Jurkat, Clone E6-1 (cell line): ENCODE data around the gene ZNF768.
"Not testable (repeated sequence)": the region's sequence is repeated elsewhere in the genome, so short reads cannot be mapped to it uniquely, and the experiment has no call there.

ENCODE experiments used
- DNase-seq: peaks from one replicate; pipeline ENCODE4 v3.0.0-alpha.2; 2011; ENCODE audit warnings: low read depth, low spot score
- H3K4me3 ChIP-seq: 2 replicates; pipeline ENCODE4 v1.5.1; 2011; ENCODE audit warnings: mild to moderate bottlenecking, low read length, control low read depth, moderate library complexity

The ZNF768 gene

DNA sequence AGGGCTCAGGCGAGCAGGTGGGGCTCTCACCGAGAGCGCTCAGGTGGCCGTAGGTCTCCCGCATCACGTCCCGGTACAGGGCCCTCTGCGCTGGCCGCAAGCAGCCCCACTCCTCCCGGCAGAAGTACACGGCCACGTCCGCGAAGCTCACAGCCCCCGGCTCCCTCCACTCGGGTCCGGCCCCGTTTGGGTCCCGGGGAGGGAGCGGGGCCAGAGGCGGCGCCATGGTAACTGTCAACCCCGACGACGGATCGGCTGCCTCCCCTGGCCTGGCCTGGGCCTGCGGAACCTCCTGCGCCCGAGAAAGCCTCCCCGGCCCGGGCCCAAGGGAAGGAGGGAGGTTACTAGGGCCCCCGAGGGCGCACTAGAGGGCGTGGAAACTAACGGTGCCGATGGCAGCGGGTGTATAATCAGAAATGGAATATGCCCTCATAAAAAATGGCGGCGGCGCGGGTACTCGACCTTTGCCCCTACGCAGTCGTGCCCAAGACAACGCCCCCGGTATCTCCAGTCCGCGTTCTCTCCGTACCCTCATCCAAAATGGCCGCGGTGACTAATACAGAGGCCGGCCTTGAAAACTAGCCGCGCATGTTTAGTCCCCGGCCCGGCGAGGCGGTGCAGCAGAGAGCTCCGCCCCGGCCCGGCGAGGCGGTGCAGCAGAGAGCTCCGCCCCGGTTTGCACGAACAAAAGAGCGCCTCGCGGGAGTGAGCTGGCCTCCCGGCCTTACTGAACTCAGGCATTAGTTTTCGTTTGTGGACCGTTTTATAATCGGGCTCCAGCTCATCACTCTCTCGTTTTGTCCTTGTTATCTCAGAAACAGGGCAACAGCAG is 31.8 kb upstream of the ZNF768 start, which contains the start of gene ZNF764:
Gene ZNF764, minus strand, starts transcription at position 418 of the 832 bp plus-strand sequence. Its CDS starts 192 bp downstream, at position 226.
- DNase-seq: peak; percentile 97
- H3K4me3 ChIP-seq: peak within 1 kb of the TSS; percentile 76

DNA sequence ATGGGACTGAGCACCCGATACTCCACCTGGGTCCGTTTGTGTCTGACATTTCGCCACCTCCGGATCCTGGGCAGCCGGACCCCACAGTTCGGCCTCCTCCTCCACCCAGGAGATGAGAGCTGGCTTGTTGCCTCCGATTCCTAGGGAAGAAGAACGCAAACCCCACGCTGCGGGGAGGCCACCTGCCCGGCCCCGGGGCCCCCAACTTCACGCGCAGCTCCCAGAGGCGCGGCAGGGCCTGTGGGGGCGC is 31.3 kb upstream of the ZNF768 start:
- DNase-seq: no peak
- H3K4me3 ChIP-seq: peak overlapping the region; percentile 76

DNA sequence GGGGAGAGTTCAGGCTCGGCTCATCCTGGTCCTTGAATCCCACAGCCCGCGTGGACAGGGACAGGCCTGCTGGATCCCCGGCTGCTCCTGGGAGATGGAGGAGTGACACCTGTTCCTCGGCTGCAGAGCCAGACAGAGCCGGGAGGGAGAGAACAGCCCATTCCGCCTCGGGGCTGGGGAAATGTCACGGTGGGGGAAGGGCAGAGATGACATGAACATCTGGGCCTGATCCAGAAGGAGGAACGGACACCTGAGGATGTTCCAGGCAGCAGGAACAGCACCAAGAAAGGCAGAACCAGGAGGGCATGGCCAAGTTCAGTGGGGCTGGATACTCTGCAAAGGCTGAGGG is 29.7 kb upstream of the ZNF768 start:
- H3K4me3 ChIP-seq: no peak overlapping the region
- DNase-seq: no peak

DNA sequence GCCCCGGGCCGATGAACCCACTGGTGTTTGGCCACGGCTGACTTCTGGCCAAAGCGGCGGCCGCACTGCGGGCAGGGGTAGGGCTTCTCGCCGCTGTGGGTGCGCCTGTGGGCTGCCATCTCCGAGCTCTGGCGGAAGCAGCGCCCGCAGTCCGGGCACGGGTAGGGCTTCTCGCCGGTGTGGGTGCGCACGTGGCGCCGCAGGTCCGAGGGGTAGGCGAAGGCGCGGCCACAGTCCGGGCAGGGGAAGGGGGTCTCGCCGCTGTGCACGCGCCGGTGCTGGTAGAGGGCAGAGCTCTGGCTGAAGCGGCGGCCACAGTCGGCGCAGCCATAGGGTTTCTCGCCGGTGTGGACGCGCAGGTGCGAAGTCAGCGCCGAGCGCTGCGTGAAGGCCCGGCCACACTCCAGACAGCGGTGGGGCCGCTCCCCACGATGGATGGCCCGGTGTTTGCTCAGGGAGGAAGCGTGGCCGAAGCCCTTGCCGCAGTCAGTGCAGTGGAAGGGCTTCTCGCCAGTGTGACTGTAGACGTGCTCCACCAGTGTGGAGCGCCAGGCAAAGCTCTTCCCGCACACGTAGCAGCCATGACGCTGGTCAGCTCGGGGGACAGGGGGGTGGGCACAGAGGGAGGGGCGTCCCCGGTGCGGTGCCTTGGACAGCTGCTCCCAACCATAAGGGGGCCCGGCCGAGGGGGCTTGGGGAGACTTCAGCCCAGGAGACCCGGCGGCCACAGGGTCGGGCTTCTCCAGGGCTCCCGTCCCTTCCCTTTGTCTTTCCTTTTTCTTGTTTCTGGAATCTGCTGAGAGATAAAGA is 29.2 kb upstream of the ZNF768 start:
- no peak overlapping the region for H3K4me3 ChIP-seq
- DNase-seq: no peak

DNA sequence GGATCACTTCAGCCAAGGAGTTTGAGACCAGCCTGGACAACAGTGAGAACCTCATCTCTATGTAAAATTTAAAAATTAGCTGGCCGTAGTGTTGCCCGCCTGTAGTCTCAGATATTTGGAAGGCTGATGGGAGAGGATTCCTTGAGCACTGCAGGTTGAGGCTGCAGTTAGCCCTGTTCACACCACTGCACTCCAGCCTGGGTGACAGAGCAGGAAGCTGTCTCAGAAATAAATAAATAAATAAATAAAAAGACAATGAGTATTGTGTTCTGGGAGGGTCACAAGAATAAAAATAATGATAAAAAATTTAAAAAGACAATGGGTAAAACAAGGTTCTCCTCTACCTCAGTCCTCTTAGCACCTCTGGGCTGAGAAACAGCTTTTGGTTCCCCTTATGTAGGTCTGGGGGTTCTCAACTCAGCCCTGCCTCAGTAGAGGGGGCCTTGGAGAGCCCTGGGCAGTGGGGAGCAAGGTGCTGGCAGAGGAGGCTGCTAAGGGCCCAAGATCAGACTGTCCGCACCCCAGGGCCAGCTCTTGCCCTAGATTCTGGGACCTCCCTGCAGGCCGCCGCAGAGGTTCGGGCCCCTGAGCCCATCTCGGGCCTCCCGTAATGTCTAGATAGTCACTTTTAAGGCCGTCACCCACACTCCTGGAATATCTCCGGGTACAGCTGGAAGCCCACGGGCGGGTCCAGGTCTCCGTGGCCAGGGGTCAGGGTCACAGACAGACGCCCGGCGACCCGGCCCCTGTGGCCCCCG is 28.4 kb upstream of the ZNF768 start:
- DNase-seq: no peak
- no peak overlapping the region for H3K4me3 ChIP-seq

DNA sequence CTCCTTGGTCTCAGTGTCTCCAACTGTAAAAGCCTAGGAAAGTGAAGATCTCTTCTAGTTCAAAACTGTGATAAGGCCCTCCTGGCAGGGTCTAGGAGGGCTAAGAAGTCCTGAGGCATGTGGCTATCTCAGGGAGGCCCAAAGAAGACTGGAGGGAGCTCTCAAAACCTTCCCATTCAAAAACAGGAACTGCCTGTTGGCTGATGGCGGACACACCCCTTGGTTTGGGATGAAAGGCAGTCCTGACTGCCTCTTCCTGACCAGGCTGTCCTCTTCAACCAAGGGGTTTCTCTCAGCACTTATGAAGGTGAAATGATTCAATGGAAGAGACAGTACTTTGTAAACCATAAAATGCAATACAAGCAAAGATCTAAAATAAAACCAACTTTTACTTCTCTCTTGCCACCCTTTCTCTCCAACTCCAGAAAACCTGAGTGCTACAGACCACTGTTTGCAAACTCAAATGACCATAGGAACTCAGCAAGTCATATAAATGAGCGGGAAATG is 27.1 kb upstream of the ZNF768 start:
- no peak for DNase-seq
- no peak overlapping the region for H3K4me3 ChIP-seq

DNA sequence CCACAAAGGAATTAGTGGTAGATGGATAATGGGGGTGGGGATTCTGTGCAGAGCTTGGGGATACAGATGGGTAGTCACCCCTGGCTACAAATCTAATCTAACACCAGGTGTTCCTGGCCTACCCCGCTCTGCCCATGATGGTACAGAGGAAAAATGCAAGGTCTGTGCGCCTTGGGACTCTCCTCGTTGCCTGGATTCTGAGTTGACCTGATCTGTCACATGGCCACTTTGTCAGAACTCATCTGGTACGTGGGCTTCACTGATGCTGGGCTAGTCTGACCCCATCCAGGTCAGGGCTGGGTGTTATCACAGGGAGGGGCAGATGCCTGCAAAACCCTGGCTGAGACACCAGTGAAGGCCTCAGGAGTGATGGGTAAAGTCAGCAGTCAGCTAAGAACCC is 26.6 kb upstream of the ZNF768 start:
- no peak overlapping the region for H3K4me3 ChIP-seq
- no peak for DNase-seq

DNA sequence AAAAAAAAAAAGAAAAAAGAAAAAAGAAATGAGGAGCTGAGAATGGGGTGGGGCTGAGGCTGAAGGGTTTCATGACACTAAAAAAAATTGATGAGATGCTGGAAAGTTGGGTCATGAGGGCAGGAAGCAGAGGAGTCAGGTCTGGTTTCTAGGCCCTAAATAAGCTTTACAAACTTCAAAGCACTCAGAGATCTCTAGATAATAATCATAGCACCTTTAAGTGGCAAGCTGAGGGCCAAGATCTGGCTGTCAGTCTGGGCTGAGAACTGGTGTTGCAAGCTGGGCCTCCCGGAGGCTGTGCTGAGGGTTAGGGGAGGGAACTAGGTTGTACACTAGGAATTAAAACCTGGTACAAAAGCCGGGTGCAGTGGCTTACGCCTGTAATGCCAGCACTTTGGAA is 25.4 kb upstream of the ZNF768 start:
- no peak overlapping the region for H3K4me3 ChIP-seq
- DNase-seq: peak; percentile 90

DNA sequence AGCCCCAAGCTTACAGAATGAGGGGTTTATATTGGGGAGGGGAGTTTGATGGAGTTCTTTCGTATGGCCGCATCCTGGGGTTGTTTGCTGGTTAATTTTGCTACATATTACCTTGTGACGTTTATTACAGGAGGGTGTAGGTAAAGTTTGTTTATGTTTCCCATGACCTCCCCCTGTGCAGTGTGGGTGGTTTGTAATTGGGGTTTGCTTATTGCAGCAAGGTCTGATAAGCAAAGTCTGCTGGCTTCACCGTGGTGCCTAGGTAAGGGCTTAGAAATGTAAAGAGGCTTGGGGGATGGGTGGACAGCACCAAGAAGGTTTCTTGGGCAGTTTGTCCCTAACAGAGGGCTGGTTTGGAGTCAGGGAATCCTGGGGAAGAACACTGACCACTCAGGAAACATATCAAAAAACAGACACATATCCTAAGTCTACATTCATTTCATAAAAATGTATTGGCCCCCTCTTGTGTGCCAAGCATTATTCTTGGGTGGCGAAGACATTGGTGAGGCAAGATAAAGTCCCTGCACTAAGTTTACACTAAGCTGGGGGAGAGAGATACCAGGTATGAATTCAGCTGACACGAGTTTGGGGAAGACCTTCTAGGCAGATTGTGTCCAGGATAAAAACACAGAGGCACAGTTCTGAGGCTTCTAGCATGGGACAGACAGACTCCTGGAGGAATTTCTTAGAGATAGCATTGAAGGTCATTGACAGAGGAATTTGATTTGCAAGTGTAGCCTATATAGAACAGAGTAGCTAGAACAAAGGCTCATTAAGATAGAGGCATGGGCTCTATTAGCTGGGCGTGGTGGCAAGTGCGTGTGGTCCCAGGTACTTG is 22.3 kb upstream of the ZNF768 start:
- H3K4me3 ChIP-seq: no peak overlapping the region
- DNase-seq: no peak

DNA sequence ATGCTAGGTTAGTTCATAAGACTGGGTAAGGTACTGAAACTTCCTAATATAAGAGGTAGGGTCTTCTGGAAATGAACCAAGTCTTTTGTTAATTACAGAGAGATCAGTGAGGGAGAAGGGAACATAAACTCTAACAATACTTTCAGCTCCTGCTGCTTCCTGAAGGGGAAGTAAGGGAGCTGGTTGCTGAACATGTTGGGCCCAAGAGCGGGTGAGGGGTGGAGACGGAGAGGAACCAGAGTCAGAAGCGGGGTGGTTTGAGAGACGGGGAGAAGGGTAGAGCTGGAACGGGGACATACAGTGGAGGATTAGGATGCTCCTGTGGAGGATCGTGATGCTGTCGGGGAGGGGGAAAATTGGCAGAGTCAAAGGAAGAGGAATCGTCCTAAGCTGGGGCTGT is 19.7 kb upstream of the ZNF768 start:
- no peak overlapping the region for H3K4me3 ChIP-seq
- DNase-seq: no peak

DNA sequence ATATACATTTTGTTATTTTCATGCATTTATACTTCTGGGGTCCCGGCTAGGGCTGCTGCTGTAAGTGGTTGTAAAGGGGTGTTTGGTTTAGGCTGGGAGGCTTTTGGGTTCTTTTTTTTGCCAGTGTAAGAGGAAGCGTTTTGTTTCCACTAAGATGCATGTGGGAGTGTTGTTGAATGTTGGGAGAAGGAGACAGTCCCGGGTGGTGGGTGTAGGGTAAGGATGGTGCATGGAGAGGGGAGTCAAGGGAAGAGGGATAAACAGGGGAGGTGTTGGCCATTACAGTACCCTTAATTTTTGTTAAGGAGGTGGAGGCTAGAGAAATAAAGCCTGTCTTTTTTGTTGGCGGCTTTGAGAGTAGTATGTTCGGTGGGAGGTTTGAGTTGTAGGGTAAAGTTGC is 16.7 kb upstream of the ZNF768 start:
- H3K4me3 ChIP-seq: no peak overlapping the region

DNA sequence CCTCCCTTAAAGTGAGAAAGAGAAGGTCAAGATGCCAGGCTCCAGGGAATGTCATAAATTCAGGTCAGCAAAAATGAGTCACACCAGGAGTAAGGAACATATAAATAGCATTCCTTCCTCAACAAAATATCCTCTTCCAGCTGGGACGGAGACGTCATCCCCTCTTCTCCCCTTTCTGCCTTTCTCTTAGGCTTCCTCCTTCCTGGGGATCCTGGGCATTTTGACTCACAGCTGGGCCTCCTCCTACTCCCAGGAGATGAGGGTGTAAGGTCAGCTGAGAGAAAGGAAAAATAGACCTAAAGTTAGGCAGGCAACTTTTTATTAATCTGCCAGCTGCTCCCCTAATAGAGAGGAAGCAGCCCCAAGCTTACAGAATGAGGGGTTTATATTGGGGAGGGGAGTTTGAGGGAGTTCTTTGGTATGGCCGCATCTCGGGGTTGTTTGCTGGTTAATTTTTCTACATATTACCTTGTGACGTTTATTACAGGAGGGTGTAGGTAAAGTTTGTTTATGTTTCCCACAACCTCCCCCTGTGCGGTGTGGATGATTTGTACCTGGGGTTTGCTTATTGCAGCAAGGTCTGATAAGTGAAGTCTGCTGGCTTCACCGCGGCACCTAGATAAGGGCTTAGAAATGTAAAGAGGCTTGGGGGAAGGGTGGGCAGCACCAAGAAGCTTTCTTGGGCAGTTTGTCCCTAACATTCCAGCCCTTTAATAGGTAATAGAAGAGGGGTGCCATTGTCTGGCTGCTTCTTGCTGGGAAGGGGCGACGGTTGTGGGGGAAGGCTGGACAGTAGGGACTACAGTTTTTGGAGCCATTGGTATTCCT is 15.3 kb upstream of the ZNF768 start:
- no peak for DNase-seq
- H3K4me3 ChIP-seq: no peak overlapping the region

More for the DNA sequence above, 16.7 kb upstream of the ZNF768 start:
- no peak for DNase-seq

DNA sequence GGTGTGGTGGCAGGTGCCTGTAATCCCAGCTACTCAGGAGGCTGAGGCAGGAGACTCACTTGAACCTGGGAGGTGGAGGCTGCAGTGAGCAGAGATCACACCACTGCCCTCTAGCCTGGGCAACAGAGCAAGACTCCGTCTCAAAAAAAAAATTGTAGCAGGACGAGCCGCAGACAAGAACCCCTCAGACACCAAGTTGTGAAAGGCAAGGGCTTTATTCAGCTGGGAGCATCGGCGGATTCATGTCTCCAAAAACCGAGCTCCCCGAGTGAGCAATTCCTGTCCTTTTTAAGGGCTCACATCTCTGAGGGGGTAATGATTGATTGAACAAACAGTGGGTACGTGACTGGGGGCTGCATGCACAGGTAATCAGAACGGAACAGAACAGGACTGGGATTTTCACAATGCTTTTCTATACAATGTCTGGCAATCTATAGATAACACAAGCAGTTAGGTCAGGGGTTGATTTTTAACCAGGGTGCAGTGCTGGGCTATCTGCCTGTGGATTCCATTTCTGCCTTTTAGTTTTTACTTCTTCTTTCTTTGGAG is 14.6 kb upstream of the ZNF768 start:
- H3K4me3 ChIP-seq, DNase-seq: not testable (repeated sequence)

DNA sequence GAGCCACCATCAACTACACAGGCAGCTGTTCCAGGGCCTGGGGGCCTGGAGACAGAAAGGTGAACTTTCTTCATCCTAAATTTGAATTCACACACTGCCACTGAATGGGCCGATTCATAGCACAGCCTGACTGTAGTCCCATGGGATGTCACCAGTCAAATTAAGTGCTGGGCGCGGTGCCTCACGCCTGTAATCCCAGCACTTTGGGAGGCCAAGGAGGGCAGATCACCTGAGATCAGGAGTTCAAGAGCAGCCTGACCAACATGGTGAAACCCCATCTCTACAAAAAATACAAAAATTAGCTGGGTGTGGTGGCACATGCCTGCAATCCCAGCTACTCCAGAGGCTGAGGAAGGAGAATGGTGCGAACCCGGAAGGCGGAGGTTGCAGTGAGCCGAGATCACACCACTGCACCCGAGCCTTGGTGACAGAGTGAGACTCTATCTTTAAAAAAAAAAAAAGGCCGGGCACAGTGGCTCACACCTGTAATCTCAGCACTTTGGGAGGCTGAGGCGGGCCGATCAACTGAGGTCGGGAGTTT is 13.7 kb upstream of the ZNF768 start:
- H3K4me3 ChIP-seq, DNase-seq: not testable (repeated sequence)

DNA sequence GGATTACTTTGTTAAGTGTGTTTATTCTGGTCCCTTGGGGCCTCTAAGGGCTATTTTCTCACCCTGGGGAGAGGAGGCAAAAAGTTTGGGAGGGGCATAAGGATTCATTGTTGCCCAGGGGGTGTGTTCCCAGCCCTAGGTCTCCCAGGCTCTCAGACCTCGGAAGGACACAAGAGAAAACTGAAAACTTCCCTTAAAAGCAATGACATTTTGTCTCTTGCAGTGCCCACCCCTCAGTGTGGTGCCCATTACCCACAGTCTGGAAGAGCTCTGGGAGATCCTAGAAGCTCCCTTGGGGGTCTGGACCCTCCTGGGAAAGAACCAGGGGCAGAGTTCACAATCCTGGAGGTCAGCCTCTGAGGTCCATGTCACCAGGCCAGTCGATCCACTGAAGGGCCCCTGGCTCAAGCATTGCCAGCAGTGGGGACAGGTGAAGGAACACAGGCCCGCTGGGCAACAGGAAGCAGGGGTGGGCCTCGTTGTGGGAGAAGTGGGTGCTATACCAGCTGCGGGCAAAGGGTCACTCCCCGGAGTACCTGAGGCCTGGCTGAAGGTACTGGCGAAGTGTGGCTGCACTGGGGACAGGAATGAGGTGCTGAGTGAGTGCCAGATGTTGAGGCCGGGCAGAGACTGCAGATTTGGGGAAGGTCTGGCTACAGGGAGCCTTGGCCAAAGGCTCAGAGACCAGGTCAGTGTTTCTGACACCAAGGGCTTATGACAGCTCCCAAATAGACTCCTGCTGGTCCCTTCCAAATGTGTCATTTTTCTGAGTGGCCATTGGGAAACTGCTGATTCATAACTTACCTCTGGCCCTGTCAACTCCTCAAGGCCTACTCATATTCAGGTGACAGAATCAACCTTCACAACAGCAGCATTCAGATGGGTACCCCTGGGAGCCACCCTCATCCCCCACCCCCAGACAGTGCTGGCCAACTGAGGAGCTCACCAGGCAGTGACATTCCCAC is 12.9 kb upstream of the ZNF768 start:
- H3K4me3 ChIP-seq: no peak overlapping the region
- no peak for DNase-seq

DNA sequence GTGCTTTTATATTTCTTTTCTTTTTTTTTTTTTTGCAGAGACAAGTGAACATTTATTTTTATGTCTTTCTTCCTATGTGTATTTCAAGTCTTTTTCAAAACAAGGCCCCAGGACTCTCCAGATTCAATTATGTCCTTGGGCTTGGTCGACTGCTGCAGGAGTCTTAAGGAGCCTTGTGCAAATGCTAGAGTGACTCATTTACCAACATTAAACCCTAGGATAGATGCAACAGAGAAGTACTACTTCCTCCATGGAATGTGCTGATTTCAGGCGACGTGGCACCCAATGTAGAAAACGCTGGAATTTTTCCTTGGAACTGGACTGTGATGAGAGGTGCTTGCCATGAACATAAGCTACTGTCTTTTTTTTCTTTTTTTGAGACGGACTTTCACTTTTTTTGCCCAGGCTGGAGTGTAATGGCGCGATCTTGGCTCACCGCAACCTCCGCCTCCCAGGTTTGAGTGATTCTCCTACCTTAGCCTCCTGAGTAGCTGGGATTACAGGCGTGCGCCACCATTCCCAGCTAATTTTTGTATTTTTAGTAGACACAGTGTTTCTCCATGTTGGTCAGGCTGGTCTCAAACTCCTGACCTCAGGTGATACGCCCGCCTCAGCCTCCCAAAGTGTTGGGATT is 10.1 kb upstream of the ZNF768 start:
- not testable (repeated sequence) for DNase-seq

More for the DNA sequence above, 10.1 kb upstream of the ZNF768 start:
- H3K4me3 ChIP-seq: peak overlapping the region; percentile 67
